Activated effector memory CD4-positive, alpha-beta T cell treated with Interleukin-2 at 50 U/mL for 16 hours (primary cell): ENCODE measurements around the gene EPHB2.

Experiments used
- DNase-seq: peaks from one replicate; pipeline ENCODE4 v3.0.0-alpha.2; 2020

The EPHB2 gene

GRCh38 chr1:22804969-22805671, 94.5 kb downstream of the EPHB2 start:
- DNase-seq, result no peak

GRCh38 chr1:22805672-22806038, 95.0 kb downstream of the EPHB2 start:
- DNase-seq, result no peak

- DNase-seq, result no peak
These were observed 95.9 kb downstream of the EPHB2 start for GRCh38 chr1:22806584-22806983.

GRCh38 chr1:22807340-22807739, 96.7 kb downstream of the EPHB2 start:
- no peak for DNase-seq

- DNase-seq, result no peak
These were observed 97.6 kb downstream of the EPHB2 start for GRCh38 chr1:22808186-22808675.

GRCh38 chr1:22808676-22809483, 98.2 kb downstream of the EPHB2 start:
- DNase-seq, result no peak

GRCh38 chr1:22809783-22810182, 99.1 kb downstream of the EPHB2 start:
- no peak for DNase-seq

- no peak for DNase-seq
These were observed 99.7 kb downstream of the EPHB2 start for GRCh38 chr1:22810378-22810777.

GRCh38 chr1:22812092-22812880, 101.6 kb downstream of the EPHB2 start:
- no peak for DNase-seq

GRCh38 chr1:22812993-22813790, 102.6 kb downstream of the EPHB2 start:
- no peak for DNase-seq

- no peak for DNase-seq
These were observed 103.8 kb downstream of the EPHB2 start for GRCh38 chr1:22814176-22815042.

- DNase-seq, result no peak
These were observed 104.4 kb downstream of the EPHB2 start for GRCh38 chr1:22815043-22815365.

GRCh38 chr1:22815421-22816066, 104.9 kb downstream of the EPHB2 start:
- DNase-seq, result no peak

- DNase-seq, result no peak
These were observed 105.6 kb downstream of the EPHB2 start for GRCh38 chr1:22816067-22816775.

- DNase-seq, result no peak
These were observed 106.2 kb downstream of the EPHB2 start for GRCh38 chr1:22816803-22817202.

GRCh38 chr1:22817462-22817861, 106.8 kb downstream of the EPHB2 start:
- DNase-seq, result no peak

GRCh38 chr1:22818061-22818770, 107.6 kb downstream of the EPHB2 start:
- DNase-seq, result no peak

- DNase-seq, result no peak
These were observed 108.7 kb downstream of the EPHB2 start for GRCh38 chr1:22819361-22819760.

GRCh38 chr1:22821027-22821426, 110.4 kb downstream of the EPHB2 start:
- DNase-seq, result no peak

- DNase-seq, result no peak
These were observed 111.7 kb downstream of the EPHB2 start for GRCh38 chr1:22822371-22822770.
